Smooth muscle cell (in vitro differentiated cells): ENCODE results near the gene C1orf116. TPM values are rescaled to one million over a fixed set of nuclear protein-coding genes. Genes with fewer than 3 reads are reported as not detected.

ENCODE experiments used
- DNase-seq: peaks from one replicate; lab custom pipeline; 2025; ENCODE audit not compliant: unreplicated experiment; lab: John Stamatoyannopoulos, UW
- H2AFZ ChIP-seq: fragments of 200-600 bp; sonication (generic); 2 replicates; pipeline ENCODE4 v1.6.0; 2016; ENCODE audit warnings: antibody characterized with exemption, low read depth, mild to moderate bottlenecking
- H3F3A ChIP-seq: fragments of 200-600 bp; sonication (generic); 2 replicates; pipeline ENCODE4 v1.6.0; 2017; ENCODE audit warnings: antibody characterized with exemption, low read depth
- H3K27ac ChIP-seq: fragments of 200-600 bp; sonication (generic); 2 replicates; pipeline ENCODE4 v1.5.1; 2016; ENCODE audit warnings: low read depth, mild to moderate bottlenecking
- H3K27me3 ChIP-seq: fragments of 200-600 bp; sonication (generic); 2 replicates; pipeline ENCODE4 v1.6.1; 2016; ENCODE audit warnings: low read depth, mild to moderate bottlenecking
- H3K36me3 ChIP-seq: fragments of 200-600 bp; sonication (generic); 2 replicates; pipeline ENCODE4 v1.5.1; 2016; ENCODE audit warnings: low read depth
- H3K4me1 ChIP-seq: fragments of 200-600 bp; sonication (generic); 2 replicates; pipeline ENCODE4 v1.5.1; 2016; ENCODE audit warnings: low read depth
- H3K4me2 ChIP-seq: fragments of 200-600 bp; sonication (generic); 2 replicates; pipeline ENCODE4 v1.6.0; 2016; ENCODE audit warnings: mild to moderate bottlenecking
- H3K4me3 ChIP-seq: fragments of 200-600 bp; sonication (generic); 2 replicates; pipeline ENCODE4 v1.5.1; 2016; ENCODE audit warnings: mild to moderate bottlenecking
- H3K79me2 ChIP-seq: fragments of 200-600 bp; sonication (generic); 2 replicates; pipeline ENCODE4 v1.6.0; 2016; ENCODE audit warnings: low read depth, mild to moderate bottlenecking
- H3K9ac ChIP-seq: fragments of 200-600 bp; sonication (generic); 2 replicates; pipeline ENCODE4 v1.6.0; 2016; ENCODE audit warnings: low read depth
- H3K9me3 ChIP-seq: fragments of 200-600 bp; sonication (generic); replicated peaks from 2 replicates; pipeline ENCODE4 v1.5.1; 2016; ENCODE audit warnings: low read depth
- H4K20me1 ChIP-seq: fragments of 200-600 bp; sonication (generic); 2 replicates; pipeline ENCODE4 v1.6.0; 2016; ENCODE audit warnings: low read depth
- WGBS: methylation state at CpG from one replicate; pipeline ENCODE4 v1.1.7; 2016; ENCODE audit warnings: low lambda C conversion rate; 5-methylcytosine and 5-hydroxymethylcytosine counted together
- polyA plus RNA-seq: library from polyadenylated mRNA; unstranded; fragments of >200 nt; fragmentation: Nextera tagmentation; extraction: Ambion mirVana; gene quantifications from 2 replicates; pipeline ENCODE4 v1.2.1, GENCODE V29; 2016
- total RNA-seq: library from RNA; depleted of rRNA; stranded (reverse); fragments of >200 nt; gene quantifications from 2 replicates; pipeline ENCODE4 v1.2.3, GENCODE V29; 2014
- TF ChIP-seq, protein P1 (sequence below): fragments of 200-600 bp; sonication (generic); IDR thresholded peaks from 2 replicates; pipeline ENCODE4 v1.5.1; 2017; ENCODE audit warnings: borderline replicate concordance, mild to moderate bottlenecking, antibody characterized with exemption; ENCODE audit not compliant: insufficient read depth, poor library complexity, severe bottlenecking

The C1orf116 gene
- total and polyA plus RNA-seq, 2 experiments from 2014 or later, result 0.14 to 6.0 TPM

DNA sequence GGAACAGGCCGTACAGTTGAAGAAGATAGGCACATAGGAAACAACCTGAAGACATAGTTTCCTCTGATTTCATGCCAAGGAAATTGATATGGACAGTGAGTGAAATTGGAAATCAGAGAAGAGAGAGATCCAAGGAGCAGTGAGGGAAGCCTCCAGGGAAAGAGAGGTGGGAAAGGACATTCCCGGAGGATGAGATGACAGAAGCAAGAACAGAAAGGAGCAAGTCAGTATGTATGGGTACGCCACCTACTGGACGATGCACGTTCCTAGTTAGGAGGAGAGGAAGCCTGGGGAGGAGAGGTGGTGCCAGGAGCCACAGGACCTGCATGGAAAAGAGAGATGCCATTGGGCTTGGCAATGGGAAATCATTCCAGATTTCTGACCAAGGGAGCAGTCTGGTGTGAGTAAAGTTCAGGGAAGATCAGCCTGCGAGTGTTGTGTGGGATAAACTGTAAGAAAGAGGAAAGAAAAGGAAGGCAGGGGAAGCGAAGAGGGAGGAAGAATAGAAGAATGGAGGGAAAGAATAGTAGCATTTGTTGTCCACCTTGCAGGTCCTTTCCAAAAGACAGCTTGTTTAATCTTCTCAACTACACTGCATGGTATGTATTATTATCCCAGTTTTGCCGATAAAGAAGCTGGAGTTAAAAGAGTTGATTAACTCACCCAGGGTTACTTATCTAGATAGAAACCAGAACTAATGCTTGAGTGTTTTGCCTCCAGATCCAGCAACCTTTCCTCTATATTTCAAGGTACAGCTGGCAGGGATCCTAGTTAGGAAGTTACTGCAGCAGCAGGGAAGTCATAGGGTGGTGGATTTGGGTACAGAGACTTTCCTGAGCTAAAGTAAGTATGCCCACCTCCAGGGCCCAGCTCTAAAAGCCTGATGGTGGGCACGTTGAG lies 27.4 kb downstream of the C1orf116 start:
- DNase-seq, result no peak
- H3K9me3 ChIP-seq, result no peaks in the 10 kb centered on the region
- peaks cover 6% of the 10 kb centered on the region for H3K4me1 ChIP-seq
- TF ChIP-seq, protein P1, sequence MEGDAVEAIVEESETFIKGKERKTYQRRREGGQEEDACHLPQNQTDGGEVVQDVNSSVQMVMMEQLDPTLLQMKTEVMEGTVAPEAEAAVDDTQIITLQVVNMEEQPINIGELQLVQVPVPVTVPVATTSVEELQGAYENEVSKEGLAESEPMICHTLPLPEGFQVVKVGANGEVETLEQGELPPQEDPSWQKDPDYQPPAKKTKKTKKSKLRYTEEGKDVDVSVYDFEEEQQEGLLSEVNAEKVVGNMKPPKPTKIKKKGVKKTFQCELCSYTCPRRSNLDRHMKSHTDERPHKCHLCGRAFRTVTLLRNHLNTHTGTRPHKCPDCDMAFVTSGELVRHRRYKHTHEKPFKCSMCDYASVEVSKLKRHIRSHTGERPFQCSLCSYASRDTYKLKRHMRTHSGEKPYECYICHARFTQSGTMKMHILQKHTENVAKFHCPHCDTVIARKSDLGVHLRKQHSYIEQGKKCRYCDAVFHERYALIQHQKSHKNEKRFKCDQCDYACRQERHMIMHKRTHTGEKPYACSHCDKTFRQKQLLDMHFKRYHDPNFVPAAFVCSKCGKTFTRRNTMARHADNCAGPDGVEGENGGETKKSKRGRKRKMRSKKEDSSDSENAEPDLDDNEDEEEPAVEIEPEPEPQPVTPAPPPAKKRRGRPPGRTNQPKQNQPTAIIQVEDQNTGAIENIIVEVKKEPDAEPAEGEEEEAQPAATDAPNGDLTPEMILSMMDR, result peak; percentile 71
- H2AFZ ChIP-seq, result no peak overlapping the region
- no peaks in the 10 kb centered on the region for H3K27me3 ChIP-seq
- no peaks in the 10 kb centered on the region for H4K20me1 ChIP-seq
- WGBS, result 43% methylated on average over 9 of the region's 9 CpGs
- peaks cover 4% of the 10 kb centered on the region for H3F3A ChIP-seq
- no peaks in the 10 kb centered on the region for H3K36me3 ChIP-seq
- no peak overlapping the region for H3K4me2 ChIP-seq
- no peaks in the 10 kb centered on the region for H3K79me2 ChIP-seq
- H3K27ac ChIP-seq, result no peak overlapping the region
- no peak overlapping the region for H3K9ac ChIP-seq
- no peak overlapping the region for H3K4me3 ChIP-seq

DNA sequence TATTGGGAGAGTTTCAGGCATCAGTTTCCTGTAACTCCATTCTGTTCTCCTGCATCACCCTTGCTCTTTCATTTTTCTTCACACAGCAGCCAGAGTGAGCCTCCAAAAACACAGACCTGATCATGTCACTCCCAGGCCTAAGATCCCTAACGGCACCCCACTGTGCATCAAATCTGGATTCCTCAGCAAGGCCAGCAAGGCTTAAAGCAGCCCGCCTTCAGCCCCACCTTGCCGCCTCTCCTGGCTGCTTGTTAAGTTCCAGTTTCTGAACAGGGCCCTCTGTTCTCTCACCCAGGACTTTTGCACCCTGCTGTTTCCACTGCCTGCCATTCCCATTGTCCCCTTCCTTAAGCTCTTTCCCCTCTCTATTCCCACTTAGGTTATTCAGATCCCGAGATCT lies 29.3 kb downstream of the C1orf116 start:
- Histone ChIP-seq H3K4me1 (peaks cover 6% of the 10 kb centered on the region), H2AFZ (no peak overlapping the region), H3F3A (peaks cover 4% of the 10 kb centered on the region), H4K20me1 (no peaks in the 10 kb centered on the region), H3K79me2 (no peaks in the 10 kb centered on the region), H3K4me2 (no peak overlapping the region), H3K27me3 (no peaks in the 10 kb centered on the region), H3K9ac (no peak overlapping the region), H3K9me3 (no peaks in the 10 kb centered on the region), H3K36me3 (no peaks in the 10 kb centered on the region), H3K4me3 (no peak overlapping the region), H3K27ac (no peak overlapping the region)
- no peak for DNase-seq
- TF ChIP-seq, protein P1, result no peak
- 90% methylated on average over 4 of the region's 4 CpGs for WGBS

DNA sequence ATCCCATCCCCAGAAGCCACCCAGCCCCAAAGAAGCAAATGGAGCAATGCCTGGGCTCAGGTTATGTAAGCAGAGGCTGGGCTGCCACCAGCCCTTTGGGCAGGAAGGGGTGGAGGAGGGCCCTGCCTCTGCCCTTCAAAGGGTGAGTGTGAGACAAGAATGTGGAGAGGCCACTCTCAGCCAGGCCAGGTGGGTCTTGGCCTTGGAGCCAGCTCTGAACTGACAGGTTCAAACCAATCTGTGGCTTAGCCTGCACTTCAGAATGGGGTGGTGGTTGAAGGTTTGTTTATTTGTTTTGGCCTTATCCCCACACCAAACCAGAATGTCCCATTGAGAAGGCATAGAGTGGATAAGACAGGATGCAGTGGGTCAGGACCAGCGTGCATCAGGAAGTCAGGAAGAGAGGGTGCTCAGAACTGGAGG lies 29.8 kb downstream of the C1orf116 start:
- TF ChIP-seq, protein P1, result no peak

More for the DNA sequence above, 29.8 kb downstream of the C1orf116 start:
- no peak overlapping the region for H3K9ac ChIP-seq
- no peaks in the 10 kb centered on the region for H3K79me2 ChIP-seq
- peaks cover 6% of the 10 kb centered on the region for H3K4me1 ChIP-seq
- no peak overlapping the region for H3K4me2 ChIP-seq
- H3K36me3 ChIP-seq, result no peaks in the 10 kb centered on the region
- DNase-seq, result no peak
- no peak overlapping the region for H2AFZ ChIP-seq
- H3K27me3 ChIP-seq, result no peaks in the 10 kb centered on the region
- no peaks in the 10 kb centered on the region for H4K20me1 ChIP-seq
- H3K27ac ChIP-seq, result no peak overlapping the region
- WGBS, result 79% methylated on average over 1 of the region's 1 CpG
- no peak overlapping the region for H3K4me3 ChIP-seq
- H3F3A ChIP-seq, result peaks cover 3% of the 10 kb centered on the region
- H3K9me3 ChIP-seq, result no peaks in the 10 kb centered on the region
